Measurements from ENCODE around the gene CCDC74A.
"Not testable (repeated sequence)": the region's sequence is repeated elsewhere in the genome, so short reads cannot be mapped to it uniquely, and the experiment has no call there.

Gene CCDC74A

DNA sequence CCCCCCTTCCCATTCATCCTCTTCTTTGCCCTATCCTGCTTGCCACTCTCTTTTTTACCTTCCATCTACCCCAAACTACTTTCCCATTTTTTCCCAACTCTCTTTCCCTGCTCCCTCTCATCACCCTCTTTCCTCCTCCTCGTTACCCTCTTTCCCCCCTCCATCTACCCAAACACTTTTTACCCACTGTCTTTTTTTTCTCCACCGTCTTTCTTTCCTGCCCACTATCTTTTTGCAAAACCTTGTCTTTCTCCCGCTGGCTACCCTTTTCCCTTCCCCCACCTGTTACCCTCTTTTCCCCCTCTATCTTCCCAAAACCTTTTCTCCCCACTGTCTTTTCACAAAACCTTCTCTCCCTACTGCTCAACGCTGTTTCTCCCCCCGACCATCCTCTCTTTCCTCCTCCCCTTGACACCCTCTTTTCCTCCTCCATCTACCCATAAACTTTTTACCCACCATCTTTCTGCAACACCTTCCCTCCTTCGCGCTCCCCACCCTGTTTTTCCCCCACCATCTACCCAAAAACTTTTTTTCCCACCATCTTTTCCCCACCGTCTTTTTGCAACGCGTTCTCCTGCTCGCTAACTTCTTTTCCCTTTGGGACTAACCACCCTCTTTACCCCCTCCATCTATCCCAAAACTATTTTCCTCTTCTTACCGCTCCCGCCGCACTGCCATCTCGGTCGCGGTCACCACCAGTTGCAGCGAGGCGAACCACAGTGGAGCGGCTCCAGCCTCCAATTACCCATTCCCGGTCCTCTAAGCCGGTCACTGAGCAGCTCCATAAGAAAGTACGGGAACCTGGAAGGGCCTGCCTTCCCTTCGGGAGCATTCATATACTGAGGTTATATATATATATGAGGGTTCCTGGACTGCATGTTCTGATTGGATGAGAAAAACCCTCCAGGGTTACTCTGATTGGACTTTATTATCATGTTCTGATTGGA, 15.0 kb downstream of the CCDC74A start:
- Histone ChIP-seq H3K36me3 (ENCODE audit: control insufficient read depth, low read length) (no peaks in the 10 kb centered on the region), H4K20me1 (ENCODE audit: control insufficient read depth, insufficient read depth, low read depth, low read length) (no peaks in the 10 kb centered on the region), H3K27ac (ENCODE audit: low read depth, low read length) (no peak overlapping the region), H3K9me2 (replicated peaks; ENCODE audit: control insufficient read depth, low read length) (no peaks in the 10 kb centered on the region), H3K4me2 (ENCODE audit: low read length) (no peak overlapping the region), H3K79me2 (ENCODE audit: control insufficient read depth, low read length) (no peaks in the 10 kb centered on the region), H3K4me3 (ENCODE audit: low read length) (no peak overlapping the region), H3K4me1 (ENCODE audit: control insufficient read depth, low read length) (no peaks in the 10 kb centered on the region), H3K27me3 (ENCODE audit: control insufficient read depth, low read length) (no peaks in the 10 kb centered on the region), H3K9me3 (ENCODE audit: control insufficient read depth, insufficient read depth, low read length) (no peaks in the 10 kb centered on the region), H3F3A (ENCODE audit: control insufficient read depth, insufficient read depth) (no peaks in the 10 kb centered on the region; the same call in 1 of the 2 replicates)
- TF ChIP-seq, protein P1, sequence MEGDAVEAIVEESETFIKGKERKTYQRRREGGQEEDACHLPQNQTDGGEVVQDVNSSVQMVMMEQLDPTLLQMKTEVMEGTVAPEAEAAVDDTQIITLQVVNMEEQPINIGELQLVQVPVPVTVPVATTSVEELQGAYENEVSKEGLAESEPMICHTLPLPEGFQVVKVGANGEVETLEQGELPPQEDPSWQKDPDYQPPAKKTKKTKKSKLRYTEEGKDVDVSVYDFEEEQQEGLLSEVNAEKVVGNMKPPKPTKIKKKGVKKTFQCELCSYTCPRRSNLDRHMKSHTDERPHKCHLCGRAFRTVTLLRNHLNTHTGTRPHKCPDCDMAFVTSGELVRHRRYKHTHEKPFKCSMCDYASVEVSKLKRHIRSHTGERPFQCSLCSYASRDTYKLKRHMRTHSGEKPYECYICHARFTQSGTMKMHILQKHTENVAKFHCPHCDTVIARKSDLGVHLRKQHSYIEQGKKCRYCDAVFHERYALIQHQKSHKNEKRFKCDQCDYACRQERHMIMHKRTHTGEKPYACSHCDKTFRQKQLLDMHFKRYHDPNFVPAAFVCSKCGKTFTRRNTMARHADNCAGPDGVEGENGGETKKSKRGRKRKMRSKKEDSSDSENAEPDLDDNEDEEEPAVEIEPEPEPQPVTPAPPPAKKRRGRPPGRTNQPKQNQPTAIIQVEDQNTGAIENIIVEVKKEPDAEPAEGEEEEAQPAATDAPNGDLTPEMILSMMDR (IDR thresholded peaks at IDR 0.05; ENCODE audit: low read depth, low read length, poor library complexity, severe bottlenecking), result no peak
- no peak for TF ChIP-seq EZH2phosphoT487 (IDR thresholded peaks at IDR 0.05; ENCODE audit: borderline replicate concordance, low read length)

DNA sequence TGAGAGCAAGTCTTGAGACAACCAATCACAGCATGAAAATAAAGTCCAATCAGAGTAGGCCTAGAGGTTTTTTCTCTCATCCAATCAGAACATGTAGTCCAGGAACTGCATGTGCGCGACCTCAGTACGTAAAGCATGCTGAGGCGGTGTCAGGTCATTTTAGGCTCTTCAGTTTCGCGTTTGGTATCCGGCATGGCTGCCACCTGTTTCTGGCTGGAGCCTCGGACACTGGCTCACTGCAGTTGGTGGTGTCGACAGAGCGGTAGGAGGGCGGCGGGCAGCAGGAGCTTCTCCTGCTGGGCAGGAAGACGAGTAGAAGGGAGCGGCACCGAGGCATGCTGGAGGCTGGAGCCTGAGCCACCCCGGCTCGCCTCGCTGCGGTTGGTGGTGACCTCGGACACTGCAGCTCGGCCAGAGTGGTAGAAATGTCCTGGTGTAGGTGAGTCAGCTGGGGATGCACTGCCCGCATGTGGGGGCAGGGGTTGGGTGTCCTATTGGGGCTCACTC, 15.8 kb downstream of the CCDC74A start:
- TF ChIP-seq EZH2phosphoT487 (IDR thresholded peaks at IDR 0.05; ENCODE audit: borderline replicate concordance, low read length), result no peak
- TF ChIP-seq, protein P1 (IDR thresholded peaks at IDR 0.05; ENCODE audit: low read depth, low read length, poor library complexity, severe bottlenecking), result no peak
- Histone ChIP-seq H3K4me3 (ENCODE audit: low read length) (no peak overlapping the region), H3K4me2 (ENCODE audit: low read length) (no peak overlapping the region), H3K27ac (ENCODE audit: low read depth, low read length) (no peak overlapping the region), H3K27me3 (ENCODE audit: control insufficient read depth, low read length) (no peaks in the 10 kb centered on the region), H3K9me2 (replicated peaks; ENCODE audit: control insufficient read depth, low read length) (no peaks in the 10 kb centered on the region), H4K20me1 (ENCODE audit: control insufficient read depth, insufficient read depth, low read depth, low read length) (no peaks in the 10 kb centered on the region), H3K4me1 (ENCODE audit: control insufficient read depth, low read length) (no peaks in the 10 kb centered on the region), H3F3A (ENCODE audit: control insufficient read depth, insufficient read depth) (no peaks in the 10 kb centered on the region; the same call in 1 of the 2 replicates), H3K36me3 (ENCODE audit: control insufficient read depth, low read length) (no peaks in the 10 kb centered on the region), H3K9me3 (ENCODE audit: control insufficient read depth, insufficient read depth, low read length) (no peaks in the 10 kb centered on the region), H3K79me2 (ENCODE audit: control insufficient read depth, low read length) (no peaks in the 10 kb centered on the region)

DNA sequence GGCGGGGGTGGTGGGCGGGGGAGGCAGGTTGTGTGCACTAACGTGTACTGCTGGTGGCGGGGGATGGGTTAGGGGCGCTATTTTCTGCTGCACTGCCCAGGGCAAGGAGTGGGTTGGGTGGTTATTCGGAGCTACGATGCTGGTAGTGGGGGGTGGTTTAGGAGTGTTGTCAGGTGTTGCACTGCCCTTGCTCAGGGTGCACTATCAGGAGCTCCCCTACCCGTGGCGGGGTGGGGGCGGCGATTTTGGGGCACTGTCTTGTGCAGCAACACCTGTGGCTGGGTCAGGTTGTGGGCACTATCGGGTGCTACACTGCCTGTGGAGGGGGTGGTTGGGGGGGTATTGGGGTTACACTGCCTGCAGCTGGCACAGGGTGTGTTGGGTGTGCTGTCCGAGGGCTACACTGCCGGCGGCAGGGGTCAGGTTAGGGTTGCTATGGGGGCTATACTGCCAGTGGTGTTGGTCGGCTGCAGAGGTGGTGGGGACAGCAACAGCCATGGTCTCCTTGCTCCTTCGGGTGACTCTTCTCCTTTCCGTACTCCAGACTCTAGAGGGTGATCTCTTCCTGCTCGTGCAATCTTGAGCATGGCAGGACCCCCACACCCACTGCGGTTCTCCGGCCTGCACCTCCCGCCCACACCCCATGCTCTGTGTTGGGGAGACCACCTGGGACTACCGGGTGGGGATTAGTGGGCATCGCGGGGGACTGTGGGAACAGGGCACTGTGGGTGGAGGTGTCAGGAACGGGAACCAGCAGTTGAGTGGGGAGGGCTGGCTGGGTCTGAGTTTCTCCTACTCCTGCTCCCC, 16.5 kb downstream of the CCDC74A start:
- not testable (repeated sequence) for H3K4me3 ChIP-seq (ENCODE audit: low read length); H3K27ac ChIP-seq (ENCODE audit: low read depth, low read length); H3K27me3 ChIP-seq (ENCODE audit: control insufficient read depth, low read length); H3K9me2 ChIP-seq (replicated peaks; ENCODE audit: control insufficient read depth, low read length); H4K20me1 ChIP-seq (ENCODE audit: control insufficient read depth, insufficient read depth, low read depth, low read length); H3K4me2 ChIP-seq (ENCODE audit: low read length); H3K79me2 ChIP-seq (ENCODE audit: control insufficient read depth, low read length); H3K9me3 ChIP-seq (ENCODE audit: control insufficient read depth, insufficient read depth, low read length); H3K4me1 ChIP-seq (ENCODE audit: control insufficient read depth, low read length); H3F3A ChIP-seq (ENCODE audit: control insufficient read depth, insufficient read depth); H3K36me3 ChIP-seq (ENCODE audit: control insufficient read depth, low read length)

DNA sequence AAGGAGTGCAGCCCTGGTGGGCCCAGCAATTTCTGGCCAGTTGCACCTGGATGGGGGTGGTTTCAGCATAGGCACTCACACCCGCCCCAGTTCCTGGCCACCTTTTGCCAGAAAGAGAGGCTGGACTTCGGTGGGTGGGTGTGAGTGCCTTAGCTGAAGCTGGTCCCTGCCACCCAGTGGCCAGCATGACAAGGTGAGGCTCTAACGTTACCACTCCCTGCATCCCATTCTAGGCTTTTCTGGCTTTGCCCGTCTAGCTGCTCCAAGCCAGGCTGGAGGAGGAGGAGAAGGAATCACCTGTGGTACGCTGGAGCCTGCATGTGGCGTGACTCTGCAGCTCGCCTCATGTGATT, 17.1 kb downstream of the CCDC74A start:
- not testable (repeated sequence) for H3K4me1 ChIP-seq (ENCODE audit: control insufficient read depth, low read length); H3F3A ChIP-seq (ENCODE audit: control insufficient read depth, insufficient read depth); H3K4me2 ChIP-seq (ENCODE audit: low read length); H4K20me1 ChIP-seq (ENCODE audit: control insufficient read depth, insufficient read depth, low read depth, low read length); H3K79me2 ChIP-seq (ENCODE audit: control insufficient read depth, low read length); H3K27ac ChIP-seq (ENCODE audit: low read depth, low read length); H3K4me3 ChIP-seq (ENCODE audit: low read length); H3K27me3 ChIP-seq (ENCODE audit: control insufficient read depth, low read length); H3K36me3 ChIP-seq (ENCODE audit: control insufficient read depth, low read length); H3K9me2 ChIP-seq (replicated peaks; ENCODE audit: control insufficient read depth, low read length); H3K9me3 ChIP-seq (ENCODE audit: control insufficient read depth, insufficient read depth, low read length)

Data from DOHH2 (cell line).